ENCODE data around the gene PIGR.

- TF ChIP-seq CTCF (IDR thresholded peaks at IDR 0.05; ENCODE audit: control extremely low read depth in 1 of 3, insufficient read depth in 1 of 3, low read depth in 1 of 3, low read length in 3 of 3): no peak
- TF ChIP-seq JUND (IDR thresholded peaks at IDR 0.05; ENCODE audit: low read length): no peak
- no peak for TF ChIP-seq EZH2 (IDR thresholded peaks at IDR 0.05; ENCODE audit: low read depth, low read length, severe bottlenecking)
- no peak for TF ChIP-seq EP300 (IDR thresholded peaks at IDR 0.05; ENCODE audit: borderline replicate concordance in 1 of 2, low read depth in 2 of 2, low read length in 2 of 2)
- no peak for TF ChIP-seq CTBP2 (IDR thresholded peaks at IDR 0.05; ENCODE audit: borderline replicate concordance, insufficient read depth, insufficient read length, low read length)
- no peak for TF ChIP-seq POLR2AphosphoS5 (IDR thresholded peaks at IDR 0.05; ENCODE audit: low read depth, low read length)
- no peak for TF ChIP-seq SIRT6 (IDR thresholded peaks at IDR 0.05; ENCODE audit: low read length)
- no peak for TF ChIP-seq SRF (IDR thresholded peaks at IDR 0.05; ENCODE audit: low read depth, low read length)
- TF ChIP-seq CBX8 (IDR thresholded peaks at IDR 0.05; ENCODE audit: borderline replicate concordance, low read depth, low read length): no peak
- TF ChIP-seq ATF3 (IDR thresholded peaks at IDR 0.05; ENCODE audit: insufficient read depth, low read depth, low read length): no peak
These were observed 989 bp upstream of the PIGR start for GRCh38 chr1:206947255-206947654.
